Loucy (cell line): ENCODE results near the gene DNAH17.

Source experiments
- H2AFZ ChIP-seq: fragments of 200-600 bp; sonication (generic); 2 replicates; pipeline ENCODE4 v1.6.0; 2016; ENCODE audit warnings: antibody characterized with exemption, mild to moderate bottlenecking, low read length, moderate library complexity
- H3F3A ChIP-seq: fragments of 200-600 bp; 2 replicates; pipeline ENCODE4 v1.6.0; 2016; ENCODE audit warnings: antibody characterized with exemption, low read depth, mild to moderate bottlenecking
- H3K27me3 ChIP-seq: fragments of 200-600 bp; sonication (generic); 2 replicates; pipeline ENCODE4 v1.6.1; 2014; ENCODE audit warnings: low read length, mild to moderate bottlenecking; ENCODE audit not compliant: insufficient read depth, poor library complexity, severe bottlenecking
- H3K36me3 ChIP-seq: fragments of 200-600 bp; sonication (generic); 2 replicates; pipeline ENCODE4 v1.6.1; 2016; ENCODE audit warnings: low read length; ENCODE audit not compliant: insufficient read depth
- H3K4me1 ChIP-seq: fragments of 200-600 bp; sonication (generic); 2 replicates; pipeline ENCODE4 v1.5.1; 2014; ENCODE audit warnings: low read length, mild to moderate bottlenecking; ENCODE audit not compliant: insufficient read depth, poor library complexity, severe bottlenecking
- H3K4me2 ChIP-seq: fragments of 200-600 bp; sonication (generic); 2 replicates; pipeline ENCODE4 v1.6.0; 2014; ENCODE audit warnings: antibody characterized with exemption, low read length, low read depth, mild to moderate bottlenecking; ENCODE audit not compliant: poor library complexity, severe bottlenecking
- H3K4me3 ChIP-seq: fragments of 200-600 bp; sonication (generic); 2 replicates; pipeline ENCODE4 v1.5.1; 2014; ENCODE audit warnings: low read length, mild to moderate bottlenecking, mixed read lengths; ENCODE audit not compliant: poor library complexity, severe bottlenecking
- H3K79me2 ChIP-seq: fragments of 200-600 bp; sonication (generic); 2 replicates; pipeline ENCODE4 v1.6.1; 2014; ENCODE audit warnings: low read length; ENCODE audit not compliant: insufficient read depth
- H3K9ac ChIP-seq: fragments of 200-600 bp; sonication (generic); 2 replicates; pipeline ENCODE4 v1.6.0; 2014; ENCODE audit warnings: mild to moderate bottlenecking, low read depth, low read length, moderate library complexity; ENCODE audit not compliant: poor library complexity, severe bottlenecking
- H3K9me2 ChIP-seq: fragments of 200-600 bp; sonication (generic); replicated peaks from 2 replicates; pipeline ENCODE4 v1.6.1; 2016; ENCODE audit warnings: low read depth, low read length, mixed read lengths
- H3K9me3 ChIP-seq: fragments of 200-600 bp; sonication (generic); 2 replicates; pipeline ENCODE4 v1.6.1; 2014; ENCODE audit warnings: mild to moderate bottlenecking, antibody characterized with exemption, low read length, low read depth; ENCODE audit not compliant: insufficient read depth
- H4K20me1 ChIP-seq: fragments of 200-600 bp; sonication (generic); 2 replicates; pipeline ENCODE4 v1.6.0; 2014; ENCODE audit warnings: antibody characterized with exemption, low read length, mild to moderate bottlenecking; ENCODE audit not compliant: insufficient read depth, poor library complexity, severe bottlenecking
- EZH2phosphoT487 ChIP-seq: fragments of 200-600 bp; IDR thresholded peaks from 2 replicates; pipeline ENCODE4 v1.6.1; 2018; ENCODE audit warnings: antibody characterized with exemption, mild to moderate bottlenecking, moderate library complexity, borderline replicate concordance
- TF ChIP-seq, protein P1 (sequence below): fragments of 200-600 bp; sonication (generic); conservative IDR thresholded peaks from 2 replicates; pipeline ENCODE4 v1.5.1; 2014; ENCODE audit warnings: mild to moderate bottlenecking, antibody characterized with exemption, low read length

Gene DNAH17

DNA sequence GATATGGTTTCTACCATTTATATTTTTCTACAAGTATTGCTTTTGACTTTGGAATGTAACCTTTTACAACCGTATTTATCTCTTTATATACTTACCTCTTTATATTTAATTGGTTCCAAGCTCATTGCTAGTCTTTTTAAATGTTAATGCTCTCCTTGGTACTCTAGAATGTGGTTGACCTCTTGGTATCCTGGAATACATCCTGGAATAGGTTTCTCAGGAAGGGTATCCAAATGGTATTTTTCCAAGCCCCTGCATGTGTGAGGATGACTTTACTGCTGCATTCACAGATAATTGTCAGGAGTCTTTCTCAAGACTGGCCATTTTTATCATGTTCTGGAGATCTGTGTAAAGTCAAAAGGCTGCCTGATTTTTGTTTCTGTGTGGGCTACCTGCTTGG is 30.2 kb downstream of the DNAH17 start:
- Histone ChIP-seq H2AFZ (no peak overlapping the region), H3K27me3 (no peaks in the 10 kb centered on the region), H3K9me3 (no peaks in the 10 kb centered on the region), H3K9ac (no peak overlapping the region), H3K36me3 (no peaks in the 10 kb centered on the region), H3K9me2 (no peaks in the 10 kb centered on the region), H3K4me3 (no peak overlapping the region), H3F3A (no peaks in the 10 kb centered on the region), H3K4me2 (no peak overlapping the region), H3K79me2 (no peaks in the 10 kb centered on the region), H3K4me1 (no peaks in the 10 kb centered on the region), H4K20me1 (no peaks in the 10 kb centered on the region)
- TF ChIP-seq, protein P1, sequence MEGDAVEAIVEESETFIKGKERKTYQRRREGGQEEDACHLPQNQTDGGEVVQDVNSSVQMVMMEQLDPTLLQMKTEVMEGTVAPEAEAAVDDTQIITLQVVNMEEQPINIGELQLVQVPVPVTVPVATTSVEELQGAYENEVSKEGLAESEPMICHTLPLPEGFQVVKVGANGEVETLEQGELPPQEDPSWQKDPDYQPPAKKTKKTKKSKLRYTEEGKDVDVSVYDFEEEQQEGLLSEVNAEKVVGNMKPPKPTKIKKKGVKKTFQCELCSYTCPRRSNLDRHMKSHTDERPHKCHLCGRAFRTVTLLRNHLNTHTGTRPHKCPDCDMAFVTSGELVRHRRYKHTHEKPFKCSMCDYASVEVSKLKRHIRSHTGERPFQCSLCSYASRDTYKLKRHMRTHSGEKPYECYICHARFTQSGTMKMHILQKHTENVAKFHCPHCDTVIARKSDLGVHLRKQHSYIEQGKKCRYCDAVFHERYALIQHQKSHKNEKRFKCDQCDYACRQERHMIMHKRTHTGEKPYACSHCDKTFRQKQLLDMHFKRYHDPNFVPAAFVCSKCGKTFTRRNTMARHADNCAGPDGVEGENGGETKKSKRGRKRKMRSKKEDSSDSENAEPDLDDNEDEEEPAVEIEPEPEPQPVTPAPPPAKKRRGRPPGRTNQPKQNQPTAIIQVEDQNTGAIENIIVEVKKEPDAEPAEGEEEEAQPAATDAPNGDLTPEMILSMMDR: no peak

DNA sequence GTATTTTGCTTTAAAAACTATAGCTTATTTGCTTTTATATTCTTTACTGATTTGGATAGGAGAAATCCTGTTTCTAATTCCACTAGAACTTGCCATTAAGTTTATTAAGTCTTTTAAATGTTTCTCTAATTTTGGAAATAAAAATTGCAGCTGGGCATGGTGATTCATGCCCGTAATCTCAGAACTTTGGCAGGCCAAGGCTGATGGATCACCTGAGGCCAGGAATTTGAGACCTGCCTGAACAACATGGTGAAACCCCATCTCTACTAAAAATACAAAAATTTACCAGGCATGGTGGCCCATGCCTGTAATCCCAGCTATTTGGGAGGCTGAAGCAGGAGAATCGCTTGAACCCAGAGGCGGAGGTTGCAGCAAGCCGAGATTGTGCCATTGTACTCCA is 30.7 kb downstream of the DNAH17 start:
- H3K9me2 ChIP-seq: no peaks in the 10 kb centered on the region
- H3K9ac ChIP-seq: no peak overlapping the region
- H3K4me3 ChIP-seq: no peak overlapping the region
- no peaks in the 10 kb centered on the region for H3K4me1 ChIP-seq
- no peak overlapping the region for H3K4me2 ChIP-seq
- no peak for TF ChIP-seq EZH2phosphoT487
- TF ChIP-seq, protein P1: no peak
- H3K27me3 ChIP-seq: no peaks in the 10 kb centered on the region
- no peaks in the 10 kb centered on the region for H4K20me1 ChIP-seq
- H3K9me3 ChIP-seq: no peaks in the 10 kb centered on the region
- H3K36me3 ChIP-seq: no peaks in the 10 kb centered on the region
- H3K79me2 ChIP-seq: no peaks in the 10 kb centered on the region
- no peak overlapping the region for H2AFZ ChIP-seq
- H3F3A ChIP-seq: no peaks in the 10 kb centered on the region

DNA sequence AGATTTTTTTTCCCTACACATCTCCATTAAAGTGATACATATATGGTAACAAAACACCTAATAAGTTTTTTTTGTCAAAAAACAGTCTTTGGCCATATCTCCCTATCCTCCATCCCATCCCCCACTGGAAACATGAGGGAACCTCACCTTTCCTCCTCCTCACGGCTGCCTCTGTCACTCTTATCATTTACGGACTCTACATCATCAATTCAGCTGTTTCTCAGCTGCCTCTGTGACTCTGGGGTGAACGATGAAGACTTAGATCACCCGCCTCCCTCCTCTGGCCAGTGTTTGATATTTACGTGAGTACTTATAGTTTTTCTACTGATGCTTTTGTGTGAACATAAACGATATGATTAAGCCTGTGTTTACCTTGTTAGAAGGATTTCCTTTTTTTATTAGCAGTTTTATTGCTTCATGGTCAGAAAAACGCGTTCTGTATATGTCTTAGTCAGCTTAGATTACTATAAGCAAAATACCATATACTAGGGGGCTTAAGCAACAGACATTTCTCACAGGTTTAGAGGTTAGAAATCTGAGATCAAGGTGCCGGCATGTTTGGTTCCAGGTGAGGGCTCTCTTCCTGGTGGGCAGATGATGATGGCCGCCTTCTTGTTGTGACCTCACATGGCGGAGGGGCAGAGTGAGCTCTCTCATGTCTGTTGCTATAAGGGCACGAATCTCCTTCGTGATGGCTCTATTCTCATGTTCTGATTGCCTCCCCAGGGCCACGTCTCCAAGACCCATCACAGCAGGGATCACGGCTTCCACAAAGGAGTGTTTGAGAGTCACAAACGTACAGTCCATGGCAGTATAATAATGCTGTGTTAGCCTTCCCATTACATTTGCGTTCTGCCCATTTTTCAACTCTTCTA is 32.1 kb downstream of the DNAH17 start:
- no peaks in the 10 kb centered on the region for H3F3A ChIP-seq
- no peaks in the 10 kb centered on the region for H3K36me3 ChIP-seq
- H3K9me2 ChIP-seq: no peaks in the 10 kb centered on the region
- H2AFZ ChIP-seq: no peak overlapping the region
- no peaks in the 10 kb centered on the region for H3K9me3 ChIP-seq
- no peaks in the 10 kb centered on the region for H3K4me1 ChIP-seq
- no peak overlapping the region for H3K4me2 ChIP-seq
- no peaks in the 10 kb centered on the region for H3K27me3 ChIP-seq
- H4K20me1 ChIP-seq: no peaks in the 10 kb centered on the region
- no peak overlapping the region for H3K4me3 ChIP-seq
- H3K9ac ChIP-seq: no peak overlapping the region
- H3K79me2 ChIP-seq: no peaks in the 10 kb centered on the region
- TF ChIP-seq, protein P1: no peak
- no peak for TF ChIP-seq EZH2phosphoT487
